DND-41 (cell line): ENCODE data around the gene AQP2.

Source experiments
- ATAC-seq: fragments of 200-7000 bp; cut with Tn5 transposase; 3 replicates; pipeline ENCODE4 v1.9.1; 2021; ENCODE audit warnings: low read depth; ENCODE audit not compliant: insufficient read depth
- DNase-seq: peaks from one replicate; pipeline ENCODE4 v3.0.0-alpha.2; 2020
- H2AFZ ChIP-seq: 2 replicates; pipeline ENCODE4 v1.6.0; 2012; ENCODE audit warnings: low read depth, low read length
- H3K27ac ChIP-seq: 2 replicates; pipeline ENCODE4 v1.5.1; 2012; ENCODE audit warnings: low read length, inconsistent platforms
- H3K27me3 ChIP-seq: fragments of 200-600 bp; sonication (generic); 2 replicates; pipeline ENCODE4 v1.6.0; 2012; ENCODE audit warnings: low read length, mild to moderate bottlenecking, inconsistent platforms; ENCODE audit not compliant: insufficient read depth, poor library complexity
- H3K36me3 ChIP-seq: 2 replicates; pipeline ENCODE4 v1.5.1; 2012; ENCODE audit warnings: low read length, inconsistent platforms; ENCODE audit not compliant: insufficient read depth
- H3K4me1 ChIP-seq: 2 replicates; pipeline ENCODE4 v1.5.1; 2012; ENCODE audit warnings: mild to moderate bottlenecking, low read length; ENCODE audit not compliant: insufficient read depth
- H3K4me2 ChIP-seq: 2 replicates; pipeline ENCODE4 v1.6.0; 2012; ENCODE audit warnings: mild to moderate bottlenecking, moderate library complexity, low read length, inconsistent platforms; ENCODE audit not compliant: insufficient read depth
- H3K4me3 ChIP-seq, 2 experiments: fragments of 200-600 bp in 1 of 2; shearing (Covaris generic) in 1 of 2; 2 replicates each; pipeline ENCODE4 v1.5.1; 2012 to 2016; ENCODE audit warnings: inconsistent platforms in 2 of 2, low read length in 2 of 2, mild to moderate bottlenecking in 2 of 2, low read depth in 1 of 2, moderate library complexity in 1 of 2
- H3K79me2 ChIP-seq: 2 replicates; pipeline ENCODE4 v1.6.0; 2012; ENCODE audit warnings: low read length, inconsistent platforms; ENCODE audit not compliant: insufficient read depth
- H3K9ac ChIP-seq: 2 replicates; pipeline ENCODE4 v1.6.0; 2012; ENCODE audit warnings: low read depth, mild to moderate bottlenecking, inconsistent platforms, low read length, moderate library complexity
- H3K9me3 ChIP-seq: 2 replicates; pipeline ENCODE4 v1.5.1; 2012; ENCODE audit warnings: low read length, moderate library complexity, mild to moderate bottlenecking, inconsistent platforms; ENCODE audit not compliant: insufficient read depth, severe bottlenecking
- H4K20me1 ChIP-seq: 2 replicates; pipeline ENCODE4 v1.6.0; 2012; ENCODE audit warnings: low read length; ENCODE audit not compliant: insufficient read depth
- CTCF ChIP-seq: IDR thresholded peaks from 2 replicates; pipeline ENCODE4 v1.5.1; 2012; ENCODE audit warnings: borderline replicate concordance, low read length, moderate library complexity, mild to moderate bottlenecking; ENCODE audit not compliant: poor library complexity, severe bottlenecking; ENCODE audit errors: extremely low read depth
- EZH2 ChIP-seq: IDR thresholded peaks from 3 replicates; pipeline ENCODE4 v1.6.1; 2012; ENCODE audit warnings: borderline replicate concordance, low read depth, mild to moderate bottlenecking, moderate library complexity, low read length, inconsistent platforms; ENCODE audit not compliant: severe bottlenecking

AQP2 gene

GRCh38 chr12:49909356-49909755, 41.2 kb upstream of the AQP2 start:
- Histone ChIP-seq H3K27ac (no peak overlapping the region), H3K9ac (no peak overlapping the region)
- TF ChIP-seq EZH2 (no peak), CTCF (no peak)

GRCh38 chr12:49909826-49910225, 40.7 kb upstream of the AQP2 start:
- Histone ChIP-seq H3K36me3 (no peaks in the 10 kb centered on the region), H3K4me2 (no peak overlapping the region), H3K79me2 (no peaks in the 10 kb centered on the region), H3K4me3 (no peak overlapping the region), H3K9ac (no peak overlapping the region), H3K27me3 (peaks cover 5% of the 10 kb centered on the region), H2AFZ (no peak overlapping the region), H3K4me1 (no peaks in the 10 kb centered on the region), H3K9me3 (no peaks in the 10 kb centered on the region), H3K27ac (no peak overlapping the region), H4K20me1 (no peaks in the 10 kb centered on the region)
- no peak for TF ChIP-seq EZH2
- TF ChIP-seq CTCF: no peak
- ATAC-seq (no peak), DNase-seq (no peak)

More at GRCh38 chr12:49909356-49909755, 41.2 kb upstream of the AQP2 start:
- ATAC-seq (no peak), DNase-seq (no peak)
- Histone ChIP-seq H3K4me3 (no peak overlapping the region), H3K9me3 (no peaks in the 10 kb centered on the region), H3K79me2 (no peaks in the 10 kb centered on the region), H3K4me1 (peaks cover 5% of the 10 kb centered on the region), H4K20me1 (no peaks in the 10 kb centered on the region), H3K27me3 (peaks cover 10% of the 10 kb centered on the region), H3K4me2 (no peak overlapping the region), H3K36me3 (no peaks in the 10 kb centered on the region), H2AFZ (no peak overlapping the region)

GRCh38 chr12:49910331-49911212, 40.0 kb upstream of the AQP2 start:
- ATAC-seq (no peak), DNase-seq (no peak)
- H3K36me3 ChIP-seq: no peaks in the 10 kb centered on the region
- no peaks in the 10 kb centered on the region for H4K20me1 ChIP-seq
- H2AFZ ChIP-seq: no peak overlapping the region
- no peaks in the 10 kb centered on the region for H3K79me2 ChIP-seq
- H3K4me3 ChIP-seq: no peak overlapping the region
- H3K4me1 ChIP-seq: no peaks in the 10 kb centered on the region
- TF ChIP-seq EZH2 (no peak), CTCF (no peak)
- no peak overlapping the region for H3K27ac ChIP-seq
- no peak overlapping the region for H3K4me2 ChIP-seq
- no peak overlapping the region for H3K9ac ChIP-seq
- no peaks in the 10 kb centered on the region for H3K9me3 ChIP-seq
- peaks cover 3% of the 10 kb centered on the region for H3K27me3 ChIP-seq
